Prostate gland (tissue), 2 donors: Measurements from ENCODE around the gene RPLP2. TPM values are rescaled to one million over a fixed set of nuclear protein-coding genes. Genes with fewer than 3 reads are reported as not detected.

Experiments
- DNase-seq: peaks from one replicate; pipeline ENCODE4 v3.0.0-alpha.2; 2019; ENCODE audit warnings: low spot score
- H3K27ac ChIP-seq, 2 donors: fragments of 200-600 bp; sonication (generic); 2 replicates each; pipeline ENCODE4 v1.5.1; 2017 to 2019
- H3K27me3 ChIP-seq: fragments of 200-600 bp; sonication (generic); replicated peaks from 2 replicates; pipeline ENCODE4 v1.5.1; 2019; ENCODE audit not compliant: insufficient read depth
- H3K36me3 ChIP-seq, 2 donors: fragments of 200-600 bp; sonication (generic); 1 replicate in 1 of 2; 2 replicates in 1 of 2; pipeline versions ENCODE4 v1.5.1 to v1.8.1; 2017 to 2019
- H3K4me1 ChIP-seq: fragments of 200-600 bp; sonication (generic); replicated peaks from 2 replicates; pipeline ENCODE4 v1.5.1; 2019
- H3K4me3 ChIP-seq, 2 donors: fragments of 200-600 bp; sonication (generic); 2 replicates each; pipeline ENCODE4 v1.5.1; 2017 to 2019
- H3K9me3 ChIP-seq: fragments of 200-600 bp; sonication (generic); 2 replicates; pipeline ENCODE4 v1.5.1; 2017
- CTCF ChIP-seq, 4 experiments: fragments of 200-600 bp in 2 of 4; fragments of 450-650 bp in 2 of 4; sonication (generic) in 2 of 4; IDR thresholded peaks; 1 replicate in 3 of 4; 2 replicates in 1 of 4; pipeline ENCODE4 v1.5.1; 2016 to 2019; ENCODE audit warnings: antibody characterized with exemption in 4 of 4, mild to moderate bottlenecking in 2 of 4, moderate library complexity in 2 of 4
- POLR2A ChIP-seq: fragments of 450-650 bp; IDR thresholded peaks from one replicate; pipeline ENCODE4 v1.6.1; 2016; ENCODE audit warnings: antibody characterized with exemption, mild to moderate bottlenecking
- POLR2AphosphoS5 ChIP-seq: sonication (generic); formaldehyde crosslinking; IDR thresholded peaks from one replicate; pipeline ENCODE4 v1.6.1; 2017; ENCODE audit warnings: antibody characterized with exemption
- WGBS: methylation state at CpG from one replicate; pipeline ENCODE4 v1.1.5; 2018; 5-methylcytosine and 5-hydroxymethylcytosine counted together
- intact Hi-C: fragments of 100-400 bp; cut with DNase I; formaldehyde crosslinking; loops from one replicate; pipeline ENCODE4 v1.14.2; 2022
- total RNA-seq, 2 donors: library from RNA; depleted of rRNA; stranded (reverse); fragments of >200 nt; gene quantifications; one replicate each; pipeline ENCODE4 v1.1.0, GENCODE V29; 2016

RPLP2 gene
- total RNA-seq, 2 donors from 2014 or later: 431 to 906 TPM

- Histone ChIP-seq H3K4me1 (no peaks in the 10 kb centered on the region), H3K36me3 (no peaks in the 10 kb centered on the region), H3K27ac (no peak overlapping the region), H3K9me3 (no peaks in the 10 kb centered on the region), H3K27me3 (no peaks in the 10 kb centered on the region), H3K4me3 (no peak overlapping the region)
- 88% methylated on average over 21 of the region's 24 CpGs for WGBS
- no peak for DNase-seq
- TF ChIP-seq POLR2AphosphoS5 (no peak), CTCF (IDR thresholded peaks at IDR 0.05) (no peak), POLR2A (no peak)
- intact Hi-C loops: loop anchor here (10.0 kb wide), 1 partner anchor 122 kb away; no protein-coding TSS in a partner anchor
Measured at GRCh38 chr11:787084-787675, 22.6 kb upstream of the RPLP2 start.

- intact Hi-C loops: loop anchor here (10.0 kb wide), 1 partner anchor 123 kb away; no protein-coding TSS in a partner anchor
- no peak overlapping the region for H3K4me3 ChIP-seq
- H3K4me1 ChIP-seq: no peaks in the 10 kb centered on the region
- no peak overlapping the region for H3K27ac ChIP-seq
- no peaks in the 10 kb centered on the region for H3K27me3 ChIP-seq
- no peaks in the 10 kb centered on the region for H3K9me3 ChIP-seq
- no peak for DNase-seq
- H3K36me3 ChIP-seq: no peaks in the 10 kb centered on the region
- WGBS: 64% methylated on average over 28 of the region's 28 CpGs
- TF ChIP-seq CTCF (IDR thresholded peaks at IDR 0.05): no peak
- TF ChIP-seq POLR2AphosphoS5: no peak
- TF ChIP-seq POLR2A: no peak
Measured at GRCh38 chr11:788009-788640, 21.6 kb upstream of the RPLP2 start.

- Histone ChIP-seq H3K36me3 (no peaks in the 10 kb centered on the region), H3K4me1 (no peaks in the 10 kb centered on the region), H3K9me3 (no peaks in the 10 kb centered on the region), H3K27ac (no peak overlapping the region), H3K27me3 (no peaks in the 10 kb centered on the region), H3K4me3 (no peak overlapping the region)
- WGBS: 31% methylated on average over 17 of the region's 31 CpGs
- no peak for DNase-seq
- no peak for TF ChIP-seq POLR2AphosphoS5
- intact Hi-C loops: loop anchor here (10.0 kb wide), 1 partner anchor 124 kb away; no protein-coding TSS in a partner anchor
Measured at GRCh38 chr11:788953-789940, 20.5 kb upstream of the RPLP2 start.

GRCh38 chr11:789943-790342, 19.8 kb upstream of the RPLP2 start, which contains the start of gene CEND1:
CEND1 (minus strand) TSS chr11:790090; CDS start chr11:788576, 1,514 bp downstream.
- Histone ChIP-seq H3K36me3 (no peaks in the 10 kb centered on the region), H3K9me3 (no peaks in the 10 kb centered on the region), H3K27ac (no peak within 1 kb of the TSS), H3K4me1 (no peaks in the 10 kb centered on the region), H3K27me3 (no peaks in the 10 kb centered on the region), H3K4me3 (no peak within 1 kb of the TSS)
- intact Hi-C loops: loop anchor here (10.0 kb wide), 1 partner anchor 125 kb away; no protein-coding TSS in a partner anchor
- no peak for TF ChIP-seq POLR2A
- TF ChIP-seq CTCF (IDR thresholded peaks at IDR 0.05): no peak
- no peak for TF ChIP-seq POLR2AphosphoS5
- no peak for DNase-seq
- WGBS: 7% methylated on average over 25 of the region's 44 CpGs
